GM19397 (cell line): ENCODE measurements around the gene EVX2.

Experiments
- ATAC-seq: cut with Tn5 transposase; IDR thresholded peaks from one replicate; pipeline ENCODE4 v1.9.1; 2021; ENCODE audit warnings: mild to moderate bottlenecking, moderate library complexity; ENCODE audit not compliant: unreplicated experiment

EVX2 gene

DNA sequence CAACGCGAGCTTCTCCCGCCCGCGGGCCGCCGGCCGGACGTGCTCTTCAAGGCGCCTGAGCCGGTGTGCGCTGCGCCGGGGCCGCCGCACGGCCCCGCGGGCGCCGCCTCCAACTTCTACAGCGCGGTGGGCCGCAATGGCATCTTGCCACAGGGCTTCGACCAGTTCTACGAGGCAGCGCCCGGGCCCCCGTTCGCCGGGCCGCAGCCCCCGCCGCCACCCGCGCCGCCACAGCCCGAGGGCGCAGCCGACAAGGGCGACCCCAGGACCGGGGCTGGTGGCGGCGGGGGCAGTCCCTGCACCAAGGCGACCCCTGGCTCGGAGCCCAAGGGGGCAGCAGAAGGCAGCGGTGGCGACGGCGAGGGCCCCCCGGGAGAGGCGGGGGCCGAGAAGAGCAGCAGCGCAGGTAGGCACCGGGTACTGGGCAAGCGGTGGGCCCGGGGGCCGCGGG is 24.0 kb upstream of the EVX2 start:
- ATAC-seq: no peak

DNA sequence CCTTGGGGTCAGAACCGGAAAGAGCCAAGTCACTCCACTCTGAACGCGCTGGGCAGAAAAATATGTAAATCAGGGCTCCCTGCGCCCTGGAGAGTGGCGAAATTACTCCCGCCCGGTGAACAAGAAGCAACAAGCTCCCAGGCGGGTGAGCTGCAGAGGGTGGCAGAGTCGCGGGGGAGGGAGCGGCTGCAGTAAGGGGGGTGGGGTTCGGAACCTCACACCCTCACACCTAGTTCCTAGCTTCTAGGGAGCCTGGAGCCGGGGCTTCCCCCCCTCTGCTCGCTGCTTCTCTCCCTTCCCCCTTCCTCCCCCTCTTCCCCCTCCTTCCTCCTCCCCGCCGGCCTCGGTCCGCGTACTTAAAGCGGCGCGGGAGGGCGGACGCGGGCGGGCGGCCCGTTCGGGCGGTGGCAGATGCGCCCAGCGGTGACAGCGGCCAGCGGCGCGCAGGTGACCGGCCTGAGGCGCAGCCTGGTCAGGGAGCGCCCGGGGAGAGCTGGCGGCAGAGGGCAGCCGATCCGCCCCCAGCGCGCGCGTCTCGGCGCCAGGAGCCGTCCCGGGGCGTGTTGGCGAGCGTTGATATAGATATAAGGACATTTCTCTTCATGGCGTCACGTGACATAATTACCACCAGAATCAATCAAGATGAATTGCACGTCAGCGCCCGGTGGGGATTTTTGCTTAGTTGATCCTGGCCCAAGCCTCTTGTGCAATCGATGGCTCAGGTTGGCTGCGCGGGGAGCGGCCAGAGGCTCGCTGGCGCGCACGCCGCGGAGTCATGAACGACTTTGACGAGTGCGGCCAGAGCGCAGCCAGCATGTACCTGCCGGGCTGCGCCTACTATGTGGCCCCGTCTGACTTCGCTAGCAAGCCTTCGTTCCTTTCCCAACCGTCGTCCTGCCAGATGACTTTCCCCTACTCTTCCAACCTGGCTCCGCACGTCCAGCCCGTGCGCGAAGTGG is 23.1 kb upstream of the EVX2 start, which contains the start of gene HOXD11:
Gene HOXD11, plus strand, starts transcription at position 700 of the 959 bp plus-strand sequence. Its CDS starts 76 bp downstream, at position 776.
- no peak for ATAC-seq

DNA sequence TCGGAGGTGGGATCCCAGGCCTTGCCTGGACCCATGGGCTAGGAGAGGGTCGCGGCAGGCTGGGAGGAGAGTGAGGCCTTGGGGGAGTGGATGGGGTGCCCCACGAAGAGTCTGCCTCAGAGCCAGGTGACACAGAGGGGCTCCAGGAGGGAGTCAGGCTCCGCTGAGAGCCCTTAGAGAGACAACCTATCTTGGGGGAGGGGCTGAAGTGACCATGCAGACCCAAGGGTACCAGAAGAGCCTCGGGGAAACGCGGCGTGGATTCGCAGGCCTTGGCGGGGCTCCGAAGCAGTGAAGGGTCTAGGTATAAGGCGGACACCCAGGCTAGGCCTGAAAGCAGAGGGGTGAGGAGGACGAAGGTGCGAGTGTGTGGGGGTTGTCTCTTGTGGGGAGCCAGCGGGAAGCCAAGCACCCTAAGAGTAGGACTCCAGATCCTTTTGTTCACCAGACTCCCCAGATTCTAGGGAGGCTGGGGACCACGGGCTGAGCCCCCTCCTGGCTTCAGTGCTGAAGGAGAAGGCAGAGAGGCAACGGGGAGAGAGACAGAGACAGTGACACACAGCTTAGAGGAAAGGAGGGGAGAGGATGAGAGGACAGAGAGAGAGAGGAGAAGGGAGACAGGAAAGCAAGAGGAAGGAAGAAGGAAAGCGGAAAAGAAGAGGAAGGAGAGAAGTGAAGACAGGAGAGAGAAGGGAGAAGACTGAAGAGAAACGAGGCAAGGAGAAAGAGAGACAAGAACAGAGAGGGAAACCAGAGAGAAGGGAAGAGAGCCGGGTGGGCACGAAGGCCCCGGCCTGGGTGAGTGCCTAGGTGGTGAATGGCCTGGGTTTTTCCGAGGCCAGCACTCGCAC is 22.2 kb upstream of the EVX2 start:
- ATAC-seq: no peak

DNA sequence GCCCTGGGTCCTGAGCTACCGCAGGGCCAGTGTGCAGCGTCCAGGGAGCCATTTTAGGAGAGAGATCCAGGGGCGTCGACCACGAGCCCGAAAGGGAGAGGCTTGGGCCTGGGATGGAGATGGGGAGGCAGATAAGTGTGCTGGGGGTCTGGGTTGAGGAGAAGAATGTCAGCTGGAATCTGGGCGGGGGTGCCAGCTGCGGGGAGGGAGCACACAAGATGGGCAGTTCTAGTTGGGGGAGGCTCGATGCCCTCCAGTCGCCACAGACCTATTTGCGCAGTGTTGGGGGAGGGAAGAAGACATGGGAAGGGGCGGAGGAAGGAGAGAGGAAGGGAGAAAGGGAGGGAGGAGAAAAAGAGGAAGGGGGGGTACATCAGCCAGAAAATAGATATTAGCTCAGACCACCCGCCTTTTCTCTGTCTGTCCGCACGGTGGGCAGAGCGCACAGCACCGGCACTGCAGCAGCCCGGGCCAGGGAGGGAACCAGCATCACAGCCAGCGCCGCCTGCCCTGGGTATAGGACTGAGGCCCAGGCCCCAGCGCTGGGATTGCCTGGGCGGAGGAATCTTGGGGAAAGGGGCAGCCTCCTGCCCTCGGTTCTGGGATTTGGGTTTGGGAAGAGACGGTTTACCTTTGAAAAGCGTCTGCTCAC is 21.4 kb upstream of the EVX2 start:
- no peak for ATAC-seq

DNA sequence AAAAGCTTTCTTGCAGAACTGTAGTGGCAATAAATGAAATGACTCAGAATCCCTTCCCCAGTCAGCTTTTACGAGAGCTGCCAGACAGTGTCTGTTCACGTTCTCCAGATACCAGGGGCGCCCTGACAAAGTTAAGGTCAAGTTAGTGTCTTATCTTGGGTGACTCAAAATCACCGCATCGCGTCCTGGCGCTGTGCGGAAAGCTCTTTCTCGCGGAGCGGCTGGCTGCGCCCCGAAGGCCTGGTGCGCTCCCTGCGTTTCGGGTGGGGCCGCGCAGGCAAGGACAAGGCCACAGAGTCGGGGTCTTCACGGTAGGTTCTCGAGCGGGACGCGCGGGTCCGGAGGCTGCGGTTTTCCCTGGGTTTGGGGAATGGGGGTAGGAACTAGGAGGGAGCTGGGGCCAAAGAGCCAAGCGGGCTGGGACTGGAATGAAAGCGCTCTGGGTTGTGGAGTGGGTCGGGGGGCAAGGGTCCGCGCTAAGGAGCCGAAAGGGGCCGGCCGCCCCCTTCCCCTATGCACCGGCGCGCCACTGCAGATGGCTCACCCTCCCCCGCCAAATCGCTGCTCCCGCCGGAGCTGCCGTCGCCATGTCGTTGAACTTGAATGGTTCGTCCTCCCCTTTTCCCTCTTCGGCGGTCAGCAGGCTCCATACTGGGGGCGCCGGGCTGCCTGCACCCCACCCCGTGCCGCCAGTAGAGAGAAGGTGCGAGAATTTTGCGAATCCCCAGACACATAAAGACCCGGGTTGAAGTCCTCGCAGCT is 20.7 kb upstream of the EVX2 start:
- ATAC-seq: no peak

DNA sequence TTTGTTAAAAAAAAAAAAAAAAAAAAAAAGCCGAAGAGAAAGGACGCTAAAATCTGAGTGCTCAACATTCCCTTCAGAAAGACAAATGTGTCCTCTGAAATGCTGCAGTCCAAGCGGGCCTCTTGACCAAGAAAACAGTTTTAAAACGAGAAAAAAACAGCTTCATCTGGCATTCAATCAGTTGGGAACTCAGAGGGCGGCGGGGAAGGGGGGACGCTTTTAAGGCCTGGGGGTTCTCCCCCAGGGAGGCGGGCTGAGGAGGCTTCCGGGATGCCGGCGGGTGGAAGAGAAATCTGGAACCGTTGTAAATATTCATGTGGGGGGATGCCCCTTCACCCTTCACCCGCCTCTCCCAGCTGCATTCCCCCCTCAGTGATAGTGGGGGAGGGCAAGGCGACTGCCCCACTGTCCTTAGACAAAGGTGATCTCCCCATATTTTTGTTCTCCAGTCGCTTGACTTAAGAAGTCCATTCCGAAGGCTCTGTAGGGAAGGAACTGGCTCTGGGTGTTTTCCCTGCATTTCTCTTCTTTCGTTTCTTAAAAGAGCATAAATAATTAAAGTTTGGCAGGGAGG is 20.1 kb upstream of the EVX2 start:
- no peak for ATAC-seq

DNA sequence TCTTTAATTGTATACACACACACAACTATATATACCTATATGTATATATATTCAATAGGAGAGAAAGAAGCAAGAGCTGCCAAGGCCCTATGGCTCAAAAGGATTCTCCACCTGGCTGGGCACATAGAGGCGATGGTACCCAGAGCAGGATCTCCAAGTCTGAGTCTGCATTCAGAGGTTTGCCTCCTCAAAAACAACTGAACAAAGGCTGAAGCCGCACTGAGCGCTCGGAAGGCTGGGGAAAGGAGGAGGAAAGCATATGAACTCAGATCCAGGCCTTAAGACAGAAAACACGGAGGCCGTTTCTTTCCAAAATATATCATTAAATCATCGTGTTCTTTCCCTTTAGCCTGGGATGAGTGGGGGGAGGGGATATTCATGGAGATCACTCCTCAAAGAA is 19.4 kb upstream of the EVX2 start:
- no peak for ATAC-seq

DNA sequence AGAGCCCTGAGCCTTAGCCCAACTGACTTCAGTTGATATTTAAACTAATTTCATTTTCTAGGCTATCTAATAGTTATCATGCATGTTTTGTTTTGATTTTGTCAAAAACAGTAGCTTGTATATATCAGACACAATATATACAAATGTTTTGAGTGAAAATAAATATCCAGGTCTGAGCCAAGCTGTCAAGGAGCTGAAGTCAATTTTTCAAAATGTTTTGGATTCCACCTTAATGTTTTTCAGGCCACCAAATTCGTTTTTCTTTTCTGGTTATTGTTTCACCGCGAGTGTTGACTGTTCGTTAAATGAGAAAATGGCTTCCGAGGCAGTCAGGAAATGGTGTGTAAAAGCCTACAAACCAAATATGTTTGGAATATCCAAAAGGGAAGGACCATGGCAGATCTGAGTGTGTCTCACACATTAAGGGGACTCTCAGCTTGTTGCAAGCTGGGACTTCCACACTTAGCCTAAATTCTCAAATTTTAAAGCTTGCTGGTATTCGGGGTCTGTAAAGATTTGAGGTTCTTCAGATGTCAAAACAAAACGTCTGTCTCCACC is 18.6 kb upstream of the EVX2 start:
- ATAC-seq: no peak

DNA sequence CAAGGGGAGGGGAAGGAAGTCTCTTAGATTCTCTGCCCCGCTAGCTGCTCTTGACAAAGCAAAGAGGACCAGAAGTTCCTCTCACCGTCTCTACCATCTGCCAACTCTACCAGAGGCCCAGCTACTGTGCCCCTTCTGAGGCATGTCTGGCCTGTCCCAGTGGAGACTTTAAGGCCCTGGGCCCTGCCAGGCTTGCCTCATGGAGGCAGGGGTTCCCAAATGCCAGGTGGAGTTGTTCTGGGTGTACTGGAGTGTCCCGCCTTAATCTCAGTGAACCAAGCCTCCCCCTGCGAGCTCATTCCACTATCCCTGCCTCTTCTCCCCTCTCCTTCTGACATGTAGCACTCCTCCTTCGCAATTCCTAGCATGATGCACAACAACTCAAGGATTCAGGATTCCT is 18.1 kb upstream of the EVX2 start:
- ATAC-seq: no peak

DNA sequence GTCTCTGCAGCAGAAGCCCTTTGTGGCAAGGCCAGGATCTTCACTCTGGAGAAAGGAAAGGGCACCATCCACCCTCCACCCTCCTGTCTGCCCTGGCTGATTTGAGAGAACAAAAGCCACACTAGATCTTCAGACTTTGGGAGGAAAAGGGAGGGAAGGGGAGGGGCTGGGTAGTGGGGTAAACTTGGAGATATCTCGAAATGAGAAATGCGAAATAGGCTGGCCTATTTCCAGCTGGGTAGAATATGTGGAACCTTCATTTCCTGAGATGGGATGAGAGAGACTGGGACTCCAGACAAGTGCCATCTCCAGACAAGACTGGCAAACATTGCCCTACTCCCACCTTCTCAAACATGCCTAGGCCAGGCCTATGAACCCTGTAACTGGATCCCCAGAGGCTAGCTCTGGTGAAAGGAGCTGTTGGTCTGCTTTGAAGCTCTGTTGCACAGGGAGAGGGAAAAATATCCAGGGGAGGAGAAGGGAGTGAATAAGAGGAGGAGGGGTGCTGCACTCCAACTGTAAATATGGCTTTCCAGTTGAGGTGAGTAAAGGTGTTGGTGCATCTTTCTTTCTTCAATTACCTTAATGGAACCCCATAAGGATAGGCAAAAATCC is 17.6 kb upstream of the EVX2 start:
- ATAC-seq: no peak

DNA sequence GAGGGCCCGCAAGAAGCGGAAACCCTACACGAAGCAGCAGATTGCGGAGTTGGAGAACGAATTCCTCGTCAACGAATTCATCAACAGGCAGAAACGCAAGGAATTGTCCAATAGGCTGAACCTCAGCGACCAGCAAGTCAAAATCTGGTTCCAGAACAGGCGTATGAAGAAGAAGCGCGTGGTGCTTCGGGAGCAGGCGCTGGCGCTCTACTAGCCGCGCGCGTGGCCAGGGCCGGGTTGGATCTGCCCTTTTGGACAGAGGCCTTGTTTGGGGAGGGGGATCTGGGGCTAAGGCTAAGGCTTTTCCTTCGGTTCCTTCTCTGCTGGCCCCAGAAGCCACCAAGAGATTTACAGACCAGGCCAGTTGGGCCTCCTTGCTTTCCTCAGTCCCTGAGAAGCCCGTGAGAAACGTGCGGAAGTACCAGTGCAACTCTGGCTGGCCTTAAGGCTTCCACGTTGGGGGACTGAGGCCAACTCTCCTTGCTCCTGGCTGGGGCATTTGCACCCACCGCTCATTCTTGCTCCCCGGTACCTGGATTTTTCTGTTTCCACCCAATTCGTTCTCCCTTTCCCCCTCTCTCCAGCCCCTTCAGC is 16.9 kb upstream of the EVX2 start:
- no peak for ATAC-seq

DNA sequence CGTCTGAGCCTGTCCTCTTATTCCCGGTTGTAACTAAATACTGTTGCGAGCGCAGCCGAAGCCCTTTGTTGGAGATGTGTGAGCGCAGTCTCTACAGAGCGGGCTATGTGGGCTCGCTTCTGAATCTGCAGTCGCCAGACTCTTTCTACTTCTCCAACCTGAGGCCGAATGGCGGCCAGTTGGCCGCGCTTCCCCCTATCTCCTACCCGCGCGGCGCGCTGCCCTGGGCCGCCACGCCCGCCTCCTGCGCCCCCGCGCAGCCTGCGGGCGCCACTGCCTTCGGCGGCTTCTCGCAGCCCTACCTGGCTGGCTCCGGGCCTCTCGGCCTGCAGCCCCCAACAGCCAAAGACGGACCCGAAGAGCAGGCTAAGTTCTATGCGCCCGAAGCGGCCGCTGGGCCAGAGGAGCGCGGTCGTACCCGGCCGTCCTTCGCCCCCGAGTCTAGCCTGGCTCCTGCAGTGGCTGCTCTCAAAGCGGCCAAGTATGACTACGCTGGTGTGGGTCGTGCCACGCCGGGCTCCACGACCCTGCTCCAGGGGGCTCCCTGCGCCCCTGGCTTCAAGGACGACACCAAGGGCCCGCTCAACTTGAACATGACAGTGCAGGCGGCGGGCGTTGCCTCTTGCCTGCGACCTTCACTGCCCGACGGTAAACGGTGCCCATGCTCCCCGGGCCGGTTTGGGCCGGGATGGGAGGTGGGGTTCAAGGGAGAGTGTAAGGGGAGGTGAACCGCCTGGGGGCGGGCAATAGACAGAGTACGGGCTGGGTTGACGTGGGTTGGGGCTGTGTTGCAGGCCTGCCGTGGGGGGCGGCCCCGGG is 16.2 kb upstream of the EVX2 start, which contains the start of gene HOXD12:
Gene HOXD12, plus strand, starts transcription at position 68 of the 819 bp plus-strand sequence. Its CDS starts 7 bp downstream, at position 75.
- ATAC-seq: no peak

DNA sequence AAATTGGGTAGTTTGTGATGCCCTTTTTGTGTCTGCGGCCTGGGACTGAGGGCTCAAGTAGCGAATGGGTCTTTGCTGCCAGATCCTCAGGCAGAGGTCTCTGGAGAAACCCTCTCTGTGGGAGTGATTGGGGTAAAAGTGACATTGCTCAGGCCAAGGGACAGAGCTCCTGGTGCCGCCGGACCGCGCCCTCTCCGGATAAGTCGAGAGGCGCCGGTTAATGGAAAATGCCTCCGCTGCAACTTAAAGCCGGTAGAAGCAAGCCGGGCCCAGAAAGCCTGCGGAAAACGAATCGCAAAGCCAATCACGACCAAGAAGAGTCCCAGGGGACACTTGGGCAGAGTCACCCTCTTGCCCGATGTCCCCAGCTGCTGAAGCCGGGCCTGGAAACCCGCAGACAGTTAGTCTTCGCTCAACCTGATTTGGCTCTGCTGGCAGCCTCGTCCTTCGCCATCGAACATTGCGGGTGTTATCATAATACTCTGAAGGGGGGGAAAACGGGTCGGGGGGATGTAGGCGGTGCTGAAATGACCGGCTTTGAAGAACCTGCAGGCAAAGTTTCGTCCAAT is 15.5 kb upstream of the EVX2 start:
- ATAC-seq: no peak

DNA sequence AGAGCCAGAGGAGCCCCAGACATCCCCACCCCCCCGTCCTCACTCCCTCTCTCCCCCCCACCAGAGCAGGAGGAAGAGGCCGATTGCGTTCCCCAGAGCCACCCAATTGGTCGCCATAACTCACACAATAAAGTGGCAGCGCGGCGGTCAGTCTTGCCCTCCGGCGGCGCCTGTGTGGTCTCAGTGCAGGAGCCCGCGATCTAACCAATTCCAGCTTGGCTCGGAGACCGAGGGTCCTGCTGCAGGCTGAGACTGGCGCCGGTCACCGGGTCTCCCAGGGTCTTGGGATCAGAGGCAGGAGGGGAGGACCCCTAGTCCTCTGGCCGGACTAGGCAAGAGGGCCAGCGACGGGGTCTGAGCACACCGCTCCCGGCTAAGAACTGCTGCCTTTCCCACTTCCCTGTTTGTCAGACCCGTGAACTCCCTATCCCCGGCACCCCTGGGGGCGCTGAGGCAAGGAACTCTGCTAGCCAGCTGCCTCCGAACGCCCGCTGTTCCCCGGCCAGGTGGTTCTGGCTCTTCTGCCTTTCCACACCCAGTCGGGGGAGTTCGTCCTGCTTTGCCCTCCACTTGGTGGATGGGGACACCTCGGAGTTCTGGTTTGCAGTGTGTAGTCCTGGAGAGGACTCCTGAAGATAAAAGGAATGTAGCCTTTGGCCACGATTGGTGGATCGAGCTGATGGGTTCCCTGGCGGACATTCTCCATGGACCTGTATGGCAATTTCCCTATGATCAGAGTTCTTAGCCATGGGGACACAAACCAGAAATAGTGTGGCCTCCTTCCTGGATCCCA is 14.8 kb upstream of the EVX2 start:
- ATAC-seq: no peak

DNA sequence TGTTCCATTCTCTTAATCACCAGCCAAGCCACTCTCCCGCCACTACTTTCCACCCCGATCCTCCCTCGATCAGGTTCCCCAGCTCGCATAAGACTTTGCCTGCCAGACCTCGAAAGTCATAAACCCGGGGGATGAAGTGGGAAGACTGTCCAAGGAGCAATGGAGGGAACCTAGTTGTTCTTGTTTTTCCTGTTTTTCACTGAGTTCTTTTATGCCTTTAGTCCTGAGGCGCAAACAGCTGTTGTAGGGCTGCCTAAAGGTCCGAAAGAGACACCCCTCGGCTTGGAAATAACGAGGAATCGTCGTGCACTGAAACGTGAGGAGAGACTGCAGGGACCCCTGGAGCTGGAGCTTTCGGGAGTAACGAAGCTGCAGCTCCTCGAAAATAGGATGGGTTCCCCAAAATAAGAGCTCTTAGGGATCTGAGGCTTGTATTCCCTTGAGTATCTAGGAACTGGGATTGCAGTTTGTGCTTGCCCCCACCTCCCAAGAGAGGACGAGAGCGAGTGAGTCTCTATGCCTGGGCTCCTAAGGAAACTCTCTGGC is 14.1 kb upstream of the EVX2 start:
- no peak for ATAC-seq

DNA sequence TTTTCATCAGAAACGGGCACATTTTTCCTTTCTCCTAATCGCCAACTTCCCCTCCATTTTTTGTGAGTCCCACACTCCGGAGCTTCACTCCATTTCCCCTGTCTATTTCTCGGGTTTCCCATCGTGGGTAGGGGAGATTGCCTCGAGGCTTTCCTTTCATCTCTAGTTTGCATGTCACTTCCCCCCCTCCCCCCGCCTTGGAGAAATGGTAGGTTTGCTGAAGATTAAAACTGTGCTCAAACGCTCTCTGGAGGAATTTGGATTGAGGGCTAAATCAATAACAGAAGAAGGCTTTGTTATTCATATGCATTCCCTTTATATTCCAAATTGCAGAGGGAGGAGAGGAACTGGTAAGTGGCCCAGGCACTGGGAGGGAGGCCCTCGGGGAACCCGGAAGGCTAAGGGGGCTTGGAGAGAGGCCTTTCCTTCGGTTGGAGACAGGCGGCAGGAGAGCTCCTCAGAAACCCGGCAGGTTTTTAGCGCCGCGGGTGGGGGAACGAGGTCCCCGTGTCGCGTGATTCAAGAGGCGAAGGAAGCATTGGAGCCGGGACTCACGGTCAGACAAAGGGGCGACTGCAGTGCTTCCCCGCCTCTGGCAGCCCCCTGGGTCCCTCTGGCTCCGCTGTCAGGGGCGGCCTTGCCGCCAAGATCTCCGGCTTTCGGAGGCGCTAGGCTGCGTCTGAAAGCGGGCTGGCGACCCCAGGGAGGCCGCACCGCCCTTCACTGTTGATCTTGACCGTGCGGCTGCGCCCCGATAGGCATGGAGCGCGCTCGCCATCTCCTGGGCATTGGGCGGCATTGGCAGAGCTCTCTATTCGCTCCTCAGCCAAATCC is 13.4 kb upstream of the EVX2 start:
- ATAC-seq: peak; percentile 93
